Upper lobe of left lung (tissue), 6 donors: Measurements from ENCODE around the gene FNDC3B. TPM values are rescaled to one million over a fixed set of nuclear protein-coding genes. Genes with fewer than 3 reads are reported as not detected.

ENCODE experiments used
- ATAC-seq, 2 donors: fragments of 200-7000 bp; cut with Tn5 transposase; one replicate each; pipeline ENCODE4 v1.9.1; 2022; ENCODE audit warnings: mild to moderate bottlenecking in 2 of 2, moderate library complexity in 2 of 2; ENCODE audit not compliant: low FRiP score in 2 of 2
- DNase-seq, 2 donors: peaks; one replicate each; pipeline ENCODE4 v3.0.0-alpha.2; 2019 to 2020
- H3K27ac ChIP-seq, 4 donors: fragments of 200-600 bp; sonication (generic); one replicate each; pipeline ENCODE4 v1.5.1; 2016 to 2019
- H3K27me3 ChIP-seq, 4 donors: fragments of 200-600 bp; sonication (generic); one replicate each; pipeline ENCODE4 v1.5.1; 2017 to 2019
- H3K36me3 ChIP-seq, 4 donors: fragments of 200-600 bp; sonication (generic); one replicate each; pipeline ENCODE4 v1.5.1; 2016 to 2019
- H3K4me1 ChIP-seq, 4 donors: fragments of 200-600 bp; sonication (generic); one replicate each; pipeline ENCODE4 v1.5.1; 2018 to 2019
- H3K4me3 ChIP-seq, 4 donors: fragments of 200-600 bp; sonication (generic); one replicate each; pipeline ENCODE4 v1.5.1; 2017 to 2019; ENCODE audit warnings: mild to moderate bottlenecking in 2 of 4, moderate library complexity in 1 of 4
- H3K9me3 ChIP-seq, 4 donors: fragments of 200-600 bp; sonication (generic); one replicate each; pipeline ENCODE4 v1.5.1; 2018 to 2019
- CTCF ChIP-seq, 6 experiments: fragments of 450-650 bp in 4 of 6; fragments of 200-600 bp in 2 of 6; sonication (generic) in 2 of 6; IDR thresholded peaks; one replicate each; pipeline ENCODE4 v1.5.1; 2016 to 2019; ENCODE audit warnings: antibody characterized with exemption in 6 of 6
- EP300 ChIP-seq, 4 donors: sonication (generic); formaldehyde crosslinking; IDR thresholded peaks; one replicate each; pipeline ENCODE4 v1.5.1; 2017; ENCODE audit warnings: antibody characterized with exemption in 4 of 4, control low read depth in 2 of 4
- POLR2A ChIP-seq, 4 donors: fragments of 450-650 bp; IDR thresholded peaks; one replicate each; pipeline ENCODE4 v1.5.1; 2016 to 2017; ENCODE audit warnings: antibody characterized with exemption in 4 of 4, mild to moderate bottlenecking in 2 of 4
- POLR2AphosphoS5 ChIP-seq, 2 donors: sonication (generic); formaldehyde crosslinking; IDR thresholded peaks; one replicate each; pipeline ENCODE4 v1.5.1; 2017; ENCODE audit warnings: antibody characterized with exemption in 2 of 2
- WGBS, 2 donors: methylation state at CpG; one replicate each; pipeline ENCODE4 v1.1.5; 2017 to 2018; 5-methylcytosine and 5-hydroxymethylcytosine counted together
- total RNA-seq, 6 donors: library from RNA; depleted of rRNA in 4 of 6; stranded (reverse); fragments of >200 nt in 4 of 6; gene quantifications; one replicate each; pipeline versions ENCODE4 v1.1.0 to v1.2.1, GENCODE V29; 2016 to 2021
- donor health status: DM: no; HTN: no; CAD: no; lungs with moderate emphysema.
- donor health status: DM: no; HTN: yes; CAD: no; lungs with severe emphysema.

FNDC3B gene
- total RNA-seq, 6 donors from 2014 or later = 73.3 to 167 (median 119) TPM

GRCh38 chr3:172066880-172067796 is 27.8 kb downstream of the FNDC3B start:
- DNase-seq (no peak), ATAC-seq (no peak)
- Histone ChIP-seq H3K36me3 (no peaks in the 10 kb centered on the region), H3K4me3 (no peak overlapping the region), H3K9me3 (no peaks in the 10 kb centered on the region), H3K27me3 (no peaks in the 10 kb centered on the region), H3K27ac (peak overlapping the region in 1 of 4 donors; percentile 12), H3K4me1 (peaks cover 31 to 74% (median 55%) of the 10 kb centered on the region in 4 donors)
- no peak for TF ChIP-seq POLR2A (IDR thresholded peaks at IDR 0.05)
- no peak for TF ChIP-seq EP300 (IDR thresholded peaks at IDR 0.05)
- TF ChIP-seq CTCF (IDR thresholded peaks at IDR 0.05) = no peak
- no peak for TF ChIP-seq POLR2AphosphoS5 (IDR thresholded peaks at IDR 0.05)
- WGBS, 2 donors = 90 to 91% methylated on average over 7 of the region's 7 CpGs

GRCh38 chr3:172067837-172068440 is 28.6 kb downstream of the FNDC3B start:
- H3K27ac ChIP-seq = no peak overlapping the region
- peaks cover 26 to 71% (median 49%) of the 10 kb centered on the region in 4 donors for H3K4me1 ChIP-seq
- TF ChIP-seq POLR2A (IDR thresholded peaks at IDR 0.05) (no peak), POLR2AphosphoS5 (IDR thresholded peaks at IDR 0.05) (no peak), CTCF (IDR thresholded peaks at IDR 0.05) (no peak), EP300 (IDR thresholded peaks at IDR 0.05) (no peak)
- no peak overlapping the region for H3K4me3 ChIP-seq
- peaks cover 0 to 4% (median 0%) of the 10 kb centered on the region in 4 donors for H3K36me3 ChIP-seq
- no peaks in the 10 kb centered on the region for H3K9me3 ChIP-seq
- no peaks in the 10 kb centered on the region for H3K27me3 ChIP-seq
- DNase-seq (no peak), ATAC-seq (no peak)
- WGBS, 2 donors = 67 to 70% methylated on average over 6 of the region's 6 CpGs

- peaks cover 22 to 67% (median 50%) of the 10 kb centered on the region in 4 donors for H3K4me1 ChIP-seq
- 53 to 67% methylated on average over 4 of the region's 4 CpGs for WGBS, 2 donors
- ATAC-seq = no peak
These were observed 29.6 kb downstream of the FNDC3B start for GRCh38 chr3:172068977-172069376.

GRCh38 chr3:172069478-172069877 is 30.1 kb downstream of the FNDC3B start:
- Histone ChIP-seq H3K9me3 (no peaks in the 10 kb centered on the region), H3K27ac (peak overlapping the region in 1 of 4 donors; percentile 27), H3K4me3 (no peak overlapping the region), H3K4me1 (peaks cover 25 to 72% (median 55%) of the 10 kb centered on the region in 4 donors), H3K36me3 (peaks cover 0 to 7% (median 0%) of the 10 kb centered on the region in 4 donors), H3K27me3 (no peaks in the 10 kb centered on the region)
- 87 to 92% methylated on average over 3 of the region's 3 CpGs for WGBS, 2 donors
- TF ChIP-seq POLR2AphosphoS5 (IDR thresholded peaks at IDR 0.05) (no peak), CTCF (IDR thresholded peaks at IDR 0.05) (no peak), EP300 (IDR thresholded peaks at IDR 0.05) (no peak), POLR2A (IDR thresholded peaks at IDR 0.05) (no peak)
- DNase-seq (no peak), ATAC-seq (no peak)

More at GRCh38 chr3:172068977-172069376, 29.6 kb downstream of the FNDC3B start:
- no peak for DNase-seq
- Histone ChIP-seq H3K4me3 (no peak overlapping the region), H3K27me3 (no peaks in the 10 kb centered on the region), H3K36me3 (peaks cover 0 to 7% (median 0%) of the 10 kb centered on the region in 4 donors), H3K9me3 (no peaks in the 10 kb centered on the region), H3K27ac (peak overlapping the region in 1 of 4 donors; percentile 27)
- TF ChIP-seq POLR2AphosphoS5 (IDR thresholded peaks at IDR 0.05) = no peak
- TF ChIP-seq EP300 (IDR thresholded peaks at IDR 0.05) = no peak
- no peak for TF ChIP-seq POLR2A (IDR thresholded peaks at IDR 0.05)
- no peak for TF ChIP-seq CTCF (IDR thresholded peaks at IDR 0.05)
